ENCODE results near the gene ADSS1.

DNA sequence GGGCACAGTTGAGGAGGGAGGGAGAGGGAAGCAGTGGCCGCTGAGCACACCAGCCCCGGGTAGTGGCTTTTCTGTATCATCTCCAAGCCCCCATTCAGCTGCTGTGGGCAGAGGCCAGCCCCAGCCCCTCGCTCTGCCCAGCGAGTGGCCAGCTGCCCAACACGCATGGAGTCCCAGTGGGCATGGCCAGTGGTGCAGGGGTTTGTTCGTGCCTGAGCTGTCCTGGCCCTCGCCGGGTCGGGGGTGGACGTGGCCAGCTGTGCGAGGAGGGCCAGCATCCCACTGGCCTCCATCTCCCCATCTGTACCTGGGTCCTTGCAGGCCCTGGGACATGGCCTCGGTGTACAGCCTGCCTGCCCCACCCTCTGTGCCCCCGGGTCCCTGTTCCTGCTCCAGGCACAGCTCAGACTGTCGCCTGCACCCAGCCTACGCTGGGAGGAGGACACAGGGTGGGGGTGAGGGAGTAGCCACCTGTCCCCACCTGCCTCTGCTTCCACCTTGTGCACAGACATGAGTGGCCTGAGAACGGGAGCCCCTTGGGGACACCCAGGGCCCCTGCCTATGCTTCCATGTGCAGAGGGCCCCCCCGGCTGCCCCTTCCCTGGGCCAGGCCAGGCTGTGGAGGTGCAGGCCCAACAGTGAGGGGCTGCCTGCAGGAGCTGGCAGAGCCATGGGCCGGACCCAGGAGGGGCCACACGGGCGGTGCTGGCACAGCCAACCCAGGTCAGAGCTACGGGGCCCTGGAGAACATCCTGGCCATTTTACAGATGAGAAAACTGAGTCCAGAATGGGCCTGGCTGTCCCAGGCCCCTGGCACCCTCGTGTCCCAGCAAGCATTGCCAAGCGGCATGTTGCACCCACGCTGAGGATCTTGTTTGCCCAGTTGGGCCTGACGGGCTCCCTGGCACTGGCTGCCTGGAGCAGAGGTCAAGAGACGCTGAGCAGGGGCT is 30.3 kb upstream of the ADSS1 start:
- TF ChIP-seq, protein P1, sequence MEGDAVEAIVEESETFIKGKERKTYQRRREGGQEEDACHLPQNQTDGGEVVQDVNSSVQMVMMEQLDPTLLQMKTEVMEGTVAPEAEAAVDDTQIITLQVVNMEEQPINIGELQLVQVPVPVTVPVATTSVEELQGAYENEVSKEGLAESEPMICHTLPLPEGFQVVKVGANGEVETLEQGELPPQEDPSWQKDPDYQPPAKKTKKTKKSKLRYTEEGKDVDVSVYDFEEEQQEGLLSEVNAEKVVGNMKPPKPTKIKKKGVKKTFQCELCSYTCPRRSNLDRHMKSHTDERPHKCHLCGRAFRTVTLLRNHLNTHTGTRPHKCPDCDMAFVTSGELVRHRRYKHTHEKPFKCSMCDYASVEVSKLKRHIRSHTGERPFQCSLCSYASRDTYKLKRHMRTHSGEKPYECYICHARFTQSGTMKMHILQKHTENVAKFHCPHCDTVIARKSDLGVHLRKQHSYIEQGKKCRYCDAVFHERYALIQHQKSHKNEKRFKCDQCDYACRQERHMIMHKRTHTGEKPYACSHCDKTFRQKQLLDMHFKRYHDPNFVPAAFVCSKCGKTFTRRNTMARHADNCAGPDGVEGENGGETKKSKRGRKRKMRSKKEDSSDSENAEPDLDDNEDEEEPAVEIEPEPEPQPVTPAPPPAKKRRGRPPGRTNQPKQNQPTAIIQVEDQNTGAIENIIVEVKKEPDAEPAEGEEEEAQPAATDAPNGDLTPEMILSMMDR (IDR thresholded peaks at IDR 0.05) = no peak
- TF ChIP-seq ESRRA (CRISPR knock-in tag; IDR thresholded peaks at IDR 0.05; ENCODE audit: borderline replicate concordance) = no peak
- TF ChIP-seq FOXP1 (CRISPR knock-in tag; IDR thresholded peaks at IDR 0.05; ENCODE audit: borderline replicate concordance) = no peak
- TF ChIP-seq, protein P2, sequence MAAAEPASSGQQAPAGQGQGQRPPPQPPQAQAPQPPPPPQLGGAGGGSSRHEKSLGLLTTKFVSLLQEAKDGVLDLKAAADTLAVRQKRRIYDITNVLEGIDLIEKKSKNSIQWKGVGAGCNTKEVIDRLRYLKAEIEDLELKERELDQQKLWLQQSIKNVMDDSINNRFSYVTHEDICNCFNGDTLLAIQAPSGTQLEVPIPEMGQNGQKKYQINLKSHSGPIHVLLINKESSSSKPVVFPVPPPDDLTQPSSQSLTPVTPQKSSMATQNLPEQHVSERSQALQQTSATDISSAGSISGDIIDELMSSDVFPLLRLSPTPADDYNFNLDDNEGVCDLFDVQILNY (CRISPR knock-in tag; IDR thresholded peaks at IDR 0.05) = no peak
- TF ChIP-seq, protein P3, sequence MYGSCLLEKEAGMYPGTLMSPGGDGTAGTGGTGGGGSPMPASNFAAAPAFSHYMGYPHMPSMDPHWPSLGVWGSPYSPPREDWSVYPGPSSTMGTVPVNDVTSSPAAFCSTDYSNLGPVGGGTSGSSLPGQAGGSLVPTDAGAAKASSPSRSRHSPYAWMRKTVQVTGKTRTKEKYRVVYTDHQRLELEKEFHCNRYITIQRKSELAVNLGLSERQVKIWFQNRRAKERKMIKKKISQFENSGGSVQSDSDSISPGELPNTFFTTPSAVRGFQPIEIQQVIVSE (CRISPR knock-in tag; IDR thresholded peaks at IDR 0.05; ENCODE audit: borderline replicate concordance) = no peak
- TF ChIP-seq, protein P4, sequence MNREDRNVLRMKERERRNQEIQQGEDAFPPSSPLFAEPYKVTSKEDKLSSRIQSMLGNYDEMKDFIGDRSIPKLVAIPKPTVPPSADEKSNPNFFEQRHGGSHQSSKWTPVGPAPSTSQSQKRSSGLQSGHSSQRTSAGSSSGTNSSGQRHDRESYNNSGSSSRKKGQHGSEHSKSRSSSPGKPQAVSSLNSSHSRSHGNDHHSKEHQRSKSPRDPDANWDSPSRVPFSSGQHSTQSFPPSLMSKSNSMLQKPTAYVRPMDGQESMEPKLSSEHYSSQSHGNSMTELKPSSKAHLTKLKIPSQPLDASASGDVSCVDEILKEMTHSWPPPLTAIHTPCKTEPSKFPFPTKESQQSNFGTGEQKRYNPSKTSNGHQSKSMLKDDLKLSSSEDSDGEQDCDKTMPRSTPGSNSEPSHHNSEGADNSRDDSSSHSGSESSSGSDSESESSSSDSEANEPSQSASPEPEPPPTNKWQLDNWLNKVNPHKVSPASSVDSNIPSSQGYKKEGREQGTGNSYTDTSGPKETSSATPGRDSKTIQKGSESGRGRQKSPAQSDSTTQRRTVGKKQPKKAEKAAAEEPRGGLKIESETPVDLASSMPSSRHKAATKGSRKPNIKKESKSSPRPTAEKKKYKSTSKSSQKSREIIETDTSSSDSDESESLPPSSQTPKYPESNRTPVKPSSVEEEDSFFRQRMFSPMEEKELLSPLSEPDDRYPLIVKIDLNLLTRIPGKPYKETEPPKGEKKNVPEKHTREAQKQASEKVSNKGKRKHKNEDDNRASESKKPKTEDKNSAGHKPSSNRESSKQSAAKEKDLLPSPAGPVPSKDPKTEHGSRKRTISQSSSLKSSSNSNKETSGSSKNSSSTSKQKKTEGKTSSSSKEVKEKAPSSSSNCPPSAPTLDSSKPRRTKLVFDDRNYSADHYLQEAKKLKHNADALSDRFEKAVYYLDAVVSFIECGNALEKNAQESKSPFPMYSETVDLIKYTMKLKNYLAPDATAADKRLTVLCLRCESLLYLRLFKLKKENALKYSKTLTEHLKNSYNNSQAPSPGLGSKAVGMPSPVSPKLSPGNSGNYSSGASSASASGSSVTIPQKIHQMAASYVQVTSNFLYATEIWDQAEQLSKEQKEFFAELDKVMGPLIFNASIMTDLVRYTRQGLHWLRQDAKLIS (CRISPR knock-in tag; IDR thresholded peaks at IDR 0.05; ENCODE audit: borderline replicate concordance) = no peak
